Measurements from ENCODE around the gene SCGB1D1.
"Not testable (repeated sequence)": the region's sequence is repeated elsewhere in the genome, so short reads cannot be mapped to it uniquely, and the experiment has no call there.

DNA sequence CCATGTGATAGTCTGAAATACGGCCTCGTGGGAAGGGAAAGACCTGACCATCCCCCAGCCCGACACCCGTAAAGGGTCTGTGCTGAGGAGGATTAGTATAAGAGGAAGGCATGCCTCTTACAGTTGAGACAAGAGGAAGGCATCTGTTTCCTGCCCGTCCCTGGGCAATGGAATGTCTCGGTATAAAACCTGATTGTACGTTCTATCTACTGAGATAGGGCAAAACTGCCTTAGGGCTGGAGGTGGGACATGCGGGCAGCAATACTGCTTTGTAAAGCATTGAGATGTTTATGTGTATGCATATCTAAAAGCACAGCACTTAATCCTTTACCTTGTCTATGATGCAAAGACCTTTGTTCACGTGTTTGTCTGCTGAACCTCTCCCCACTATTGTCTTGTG is 5.0 kb downstream of the SCGB1D1 start:
- TF ChIP-seq, protein P1, sequence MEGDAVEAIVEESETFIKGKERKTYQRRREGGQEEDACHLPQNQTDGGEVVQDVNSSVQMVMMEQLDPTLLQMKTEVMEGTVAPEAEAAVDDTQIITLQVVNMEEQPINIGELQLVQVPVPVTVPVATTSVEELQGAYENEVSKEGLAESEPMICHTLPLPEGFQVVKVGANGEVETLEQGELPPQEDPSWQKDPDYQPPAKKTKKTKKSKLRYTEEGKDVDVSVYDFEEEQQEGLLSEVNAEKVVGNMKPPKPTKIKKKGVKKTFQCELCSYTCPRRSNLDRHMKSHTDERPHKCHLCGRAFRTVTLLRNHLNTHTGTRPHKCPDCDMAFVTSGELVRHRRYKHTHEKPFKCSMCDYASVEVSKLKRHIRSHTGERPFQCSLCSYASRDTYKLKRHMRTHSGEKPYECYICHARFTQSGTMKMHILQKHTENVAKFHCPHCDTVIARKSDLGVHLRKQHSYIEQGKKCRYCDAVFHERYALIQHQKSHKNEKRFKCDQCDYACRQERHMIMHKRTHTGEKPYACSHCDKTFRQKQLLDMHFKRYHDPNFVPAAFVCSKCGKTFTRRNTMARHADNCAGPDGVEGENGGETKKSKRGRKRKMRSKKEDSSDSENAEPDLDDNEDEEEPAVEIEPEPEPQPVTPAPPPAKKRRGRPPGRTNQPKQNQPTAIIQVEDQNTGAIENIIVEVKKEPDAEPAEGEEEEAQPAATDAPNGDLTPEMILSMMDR (IDR thresholded peaks at IDR 0.05) = not testable (repeated sequence)
- not testable (repeated sequence) for TF ChIP-seq POLR2A (IDR thresholded peaks at IDR 0.05)

All from adrenal gland (tissue), 5 donors.